Ishikawa (cell line): Measurements from ENCODE around the gene NEBL.

Experiments used
- EGR1 ChIP-seq: IDR thresholded peaks from 2 replicates; pipeline ENCODE4 v1.6.1; 2012
- EP300 ChIP-seq: IDR thresholded peaks from 2 replicates; pipeline ENCODE4 v1.6.1; 2012; ENCODE audit warnings: borderline replicate concordance
- MAX ChIP-seq: IDR thresholded peaks from 2 replicates; pipeline ENCODE4 v1.6.1; 2012
- RAD21 ChIP-seq: IDR thresholded peaks from 2 replicates; pipeline ENCODE4 v1.6.1; 2012; ENCODE audit warnings: low read depth
- TCF12 ChIP-seq: IDR thresholded peaks from 2 replicates; pipeline ENCODE4 v1.6.1; 2012; ENCODE audit warnings: low read depth
- TF ChIP-seq, protein P1 (sequence below): IDR thresholded peaks from 2 replicates; pipeline ENCODE4 v1.6.1; 2012
- TF ChIP-seq, protein P2 (sequence below): IDR thresholded peaks from 2 replicates; pipeline ENCODE4 v1.6.1; 2012; ENCODE audit warnings: low read depth, mild to moderate bottlenecking

- TF ChIP-seq EP300 (no peak), EGR1 (no peak), MAX (no peak), RAD21 (no peak), TCF12 (no peak)
- TF ChIP-seq, protein P1, sequence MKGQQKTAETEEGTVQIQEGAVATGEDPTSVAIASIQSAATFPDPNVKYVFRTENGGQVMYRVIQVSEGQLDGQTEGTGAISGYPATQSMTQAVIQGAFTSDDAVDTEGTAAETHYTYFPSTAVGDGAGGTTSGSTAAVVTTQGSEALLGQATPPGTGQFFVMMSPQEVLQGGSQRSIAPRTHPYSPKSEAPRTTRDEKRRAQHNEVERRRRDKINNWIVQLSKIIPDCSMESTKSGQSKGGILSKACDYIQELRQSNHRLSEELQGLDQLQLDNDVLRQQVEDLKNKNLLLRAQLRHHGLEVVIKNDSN: no peak
- TF ChIP-seq, protein P2, sequence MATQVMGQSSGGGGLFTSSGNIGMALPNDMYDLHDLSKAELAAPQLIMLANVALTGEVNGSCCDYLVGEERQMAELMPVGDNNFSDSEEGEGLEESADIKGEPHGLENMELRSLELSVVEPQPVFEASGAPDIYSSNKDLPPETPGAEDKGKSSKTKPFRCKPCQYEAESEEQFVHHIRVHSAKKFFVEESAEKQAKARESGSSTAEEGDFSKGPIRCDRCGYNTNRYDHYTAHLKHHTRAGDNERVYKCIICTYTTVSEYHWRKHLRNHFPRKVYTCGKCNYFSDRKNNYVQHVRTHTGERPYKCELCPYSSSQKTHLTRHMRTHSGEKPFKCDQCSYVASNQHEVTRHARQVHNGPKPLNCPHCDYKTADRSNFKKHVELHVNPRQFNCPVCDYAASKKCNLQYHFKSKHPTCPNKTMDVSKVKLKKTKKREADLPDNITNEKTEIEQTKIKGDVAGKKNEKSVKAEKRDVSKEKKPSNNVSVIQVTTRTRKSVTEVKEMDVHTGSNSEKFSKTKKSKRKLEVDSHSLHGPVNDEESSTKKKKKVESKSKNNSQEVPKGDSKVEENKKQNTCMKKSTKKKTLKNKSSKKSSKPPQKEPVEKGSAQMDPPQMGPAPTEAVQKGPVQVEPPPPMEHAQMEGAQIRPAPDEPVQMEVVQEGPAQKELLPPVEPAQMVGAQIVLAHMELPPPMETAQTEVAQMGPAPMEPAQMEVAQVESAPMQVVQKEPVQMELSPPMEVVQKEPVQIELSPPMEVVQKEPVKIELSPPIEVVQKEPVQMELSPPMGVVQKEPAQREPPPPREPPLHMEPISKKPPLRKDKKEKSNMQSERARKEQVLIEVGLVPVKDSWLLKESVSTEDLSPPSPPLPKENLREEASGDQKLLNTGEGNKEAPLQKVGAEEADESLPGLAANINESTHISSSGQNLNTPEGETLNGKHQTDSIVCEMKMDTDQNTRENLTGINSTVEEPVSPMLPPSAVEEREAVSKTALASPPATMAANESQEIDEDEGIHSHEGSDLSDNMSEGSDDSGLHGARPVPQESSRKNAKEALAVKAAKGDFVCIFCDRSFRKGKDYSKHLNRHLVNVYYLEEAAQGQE: no peak
Measured at GRCh38 chr10:20742737-20743541, 154.2 kb downstream of the NEBL start.
